GM12878 (cell line): Measurements from ENCODE around the gene ELMOD3. TPM values are rescaled to one million over a fixed set of nuclear protein-coding genes. Genes with fewer than 3 reads are reported as not detected.
A peak's percentile ranks its signal among the peaks of the same experiment; 100 is the strongest.

Experiments used
- ATAC-seq: fragments of 200-7000 bp; cut with Tn5 transposase; 3 replicates; pipeline ENCODE4 v1.9.1; 2020; ENCODE audit warnings: mild to moderate bottlenecking, moderate library complexity
- BruUV-seq: library from RNA; stranded (reverse); fragments of 400-500 nt; replicated peaks from 2 replicates; lab custom pipeline; 2021; lab: Mats Ljungman, UMichigan
- CTCF ChIA-PET: fragments of 300-600 bp; sonication (Branson Sonifier 250); formaldehyde crosslinking; extraction: SDS; loops from one replicate; lab custom pipeline; 2021; ENCODE audit warnings: inconsistent platforms; lab: Yijun Ruan, JAX
- POLR2A ChIA-PET: fragments of 350-600 bp; formaldehyde crosslinking; extraction: SDS; loops from one replicate; lab custom pipeline; 2021; ENCODE audit warnings: inconsistent platforms; lab: Charles Lee
- RAD21 ChIA-PET: fragments of 300-600 bp; sonication (Branson Sonifier 250); formaldehyde crosslinking; loops from one replicate; lab custom pipeline; 2023; ENCODE audit warnings: antibody characterized with exemption; ENCODE audit not compliant: unreplicated experiment; lab: Charles Lee
- SMC1A ChIA-PET: fragments of 300-600 bp; sonication (Branson Sonifier 250); formaldehyde crosslinking; loops from one replicate; lab custom pipeline; 2023; ENCODE audit not compliant: unreplicated experiment, uncharacterized antibody; lab: Charles Lee
- DNase-seq: peaks from one replicate; pipeline ENCODE4 v3.0.0-alpha.2; 2011; ENCODE audit warnings: low read depth, low spot score
- FAIRE-seq: peaks from 3 replicates; lab custom pipeline; 2011; peaks lifted over from hg19 to GRCh38; lab: Jason Lieb, UNC
- H2AFZ ChIP-seq: 2 replicates; pipeline ENCODE4 v1.6.0; 2011; ENCODE audit warnings: low read depth, low read length, control low read depth; ENCODE audit not compliant: control insufficient read depth
- H3K27ac ChIP-seq: 2 replicates; pipeline ENCODE4 v1.5.1; 2011; ENCODE audit warnings: control low read depth; ENCODE audit not compliant: control insufficient read depth, insufficient read depth
- H3K27me3 ChIP-seq, 2 experiments: replicated peaks in 1 of 2; 2 replicates each; pipeline versions ENCODE4 v1.6.0 to v1.6.1; 2011; ENCODE audit warnings: low read length in 1 of 2; ENCODE audit not compliant: control insufficient read depth in 2 of 2, insufficient read depth in 2 of 2
- H3K36me3 ChIP-seq, 2 experiments: 2 replicates each; pipeline ENCODE4 v1.5.1; 2011; ENCODE audit warnings: low read length in 1 of 2; ENCODE audit not compliant: control insufficient read depth in 2 of 2, insufficient read depth in 2 of 2
- H3K4me1 ChIP-seq: 2 replicates; pipeline ENCODE4 v1.6.1; 2011; ENCODE audit warnings: mild to moderate bottlenecking, low read length, moderate library complexity, mixed read lengths; ENCODE audit not compliant: control insufficient read depth, insufficient read depth
- H3K4me2 ChIP-seq: 2 replicates; pipeline ENCODE4 v1.6.0; 2011; ENCODE audit warnings: control low read depth; ENCODE audit not compliant: control insufficient read depth, insufficient read depth
- H3K4me3 ChIP-seq: fragments of 200-600 bp; sonication (generic); 2 replicates; pipeline ENCODE4 v1.5.1; 2016
- H3K79me2 ChIP-seq: 2 replicates; pipeline ENCODE4 v1.6.0; 2011; ENCODE audit warnings: low read length; ENCODE audit not compliant: control insufficient read depth, insufficient read depth
- H3K9ac ChIP-seq: 2 replicates; pipeline ENCODE4 v1.8.0; 2011; ENCODE audit warnings: low read length, control low read depth, mixed read lengths; ENCODE audit not compliant: control insufficient read depth, insufficient read depth
- H3K9me3 ChIP-seq: replicated peaks from 3 replicates; pipeline ENCODE4 v1.5.1; 2011; ENCODE audit warnings: mild to moderate bottlenecking, low read length; ENCODE audit not compliant: control insufficient read depth, insufficient read depth
- H4K20me1 ChIP-seq: 2 replicates; pipeline ENCODE4 v1.6.0; 2011; ENCODE audit not compliant: control insufficient read depth, insufficient read depth
- CHD1 ChIP-seq: IDR thresholded peaks from 2 replicates; pipeline ENCODE4 v1.6.1; 2012; ENCODE audit warnings: low read depth, low read length, improper control_type of control experiment
- E2F4 ChIP-seq: IDR thresholded peaks from 2 replicates; pipeline ENCODE4 v1.6.1; 2012; ENCODE audit warnings: low read depth, low read length, improper control_type of control experiment
- EED ChIP-seq: sonication (generic); IDR thresholded peaks from 2 replicates; pipeline ENCODE4 v1.6.1; 2016; ENCODE audit warnings: antibody characterized with exemption, low read depth
- FOXK2 ChIP-seq: fragments of 450-650 bp; IDR thresholded peaks from 2 replicates; pipeline ENCODE4 v1.6.1; 2017; ENCODE audit warnings: mild to moderate bottlenecking, moderate library complexity
- PBX3 ChIP-seq: IDR thresholded peaks from 2 replicates; pipeline ENCODE4 v1.6.1; 2011; ENCODE audit warnings: mild to moderate bottlenecking, low read depth, low read length, moderate library complexity; ENCODE audit not compliant: insufficient replicate concordance
- POU2F2 ChIP-seq: IDR thresholded peaks from 3 replicates; pipeline ENCODE4 v1.6.1; 2011; ENCODE audit warnings: low read depth, mild to moderate bottlenecking, low read length, borderline replicate concordance
- PRDM15 ChIP-seq: fragments of 450-650 bp; formaldehyde crosslinking; IDR thresholded peaks from 2 replicates; pipeline ENCODE4 v1.4.0; 2020; ENCODE audit warnings: mild to moderate bottlenecking, moderate library complexity
- RELA ChIP-seq: fragments of 450-650 bp; IDR thresholded peaks from 2 replicates; pipeline ENCODE4 v1.8.0; 2014; ENCODE audit warnings: borderline replicate concordance; ENCODE audit not compliant: partially characterized antibody
- RUNX3 ChIP-seq: IDR thresholded peaks from 2 replicates; pipeline ENCODE4 v1.6.1; 2012; ENCODE audit warnings: low read length, inconsistent platforms
- SIX5 ChIP-seq: IDR thresholded peaks from 2 replicates; pipeline ENCODE4 v1.6.1; 2011; ENCODE audit warnings: mild to moderate bottlenecking, low read depth, low read length, moderate library complexity; ENCODE audit not compliant: severe bottlenecking
- SP1 ChIP-seq: IDR thresholded peaks from one replicate; pipeline ENCODE4 v1.6.1; 2011; ENCODE audit warnings: low read depth, low read length
- SREBF2 ChIP-seq: IDR thresholded peaks from 2 replicates; pipeline ENCODE4 v1.6.1; 2012; ENCODE audit warnings: mild to moderate bottlenecking, low read length
- STAT1 ChIP-seq: fragments of 450-650 bp; conservative IDR thresholded peaks from 2 replicates; pipeline ENCODE4 v1.6.1; 2014; ENCODE audit warnings: antibody characterized with exemption, mild to moderate bottlenecking
- USF2 ChIP-seq: IDR thresholded peaks from 2 replicates; pipeline ENCODE4 v1.6.1; 2011; ENCODE audit warnings: low read depth, low read length, improper control_type of control experiment, borderline replicate concordance
- WGBS: methylation state at CpG from one replicate; pipeline ENCODE4 v1.1.6; 2016; ENCODE audit warnings: low lambda C conversion rate; ENCODE audit not compliant: insufficient replicate concordance, insufficient coverage; ENCODE audit errors: missing lambda C conversion rate; 5-methylcytosine and 5-hydroxymethylcytosine counted together
- in situ Hi-C: fragments of 300-500 bp; cut with MboI; formaldehyde crosslinking; loops from 9 replicates; pipeline ENCODE4 v1.14.3; 2018; ENCODE audit warnings: mixed read lengths
- intact Hi-C: fragments of 100-400 bp; cut with micrococcal nuclease; formaldehyde crosslinking; loops from one replicate; pipeline ENCODE4 v1.14.2; 2022; ENCODE audit not compliant: unreplicated experiment
- polyA plus RNA-seq, 11 experiments: library from polyadenylated mRNA; depleted of rRNA in 4 of 11; unstranded in 6 of 11; stranded (reverse) in 5 of 11; fragments of >200 nt; fragmentation: Nextera tagmentation in 4 of 11; fragmentation: Illumina TruSeq in 1 of 11; extraction: Ambion mirVana in 4 of 11; extraction: Trizol in 1 of 11; gene quantifications; 1 replicate in 1 of 11; 2 replicates in 10 of 11; pipeline versions ENCODE4 v1.2.1 to v1.2.3, GENCODE V29; 2011 to 2016; ENCODE audit warnings: inconsistent platforms in 2 of 11, missing spikeins in 2 of 11, low read depth in 1 of 11
- total RNA-seq, 4 experiments: library from RNA; depleted of rRNA in 3 of 4; stranded (reverse); fragments of >200 nt in 3 of 4; fragmentation: Illumina TruSeq in 1 of 4; extraction: Trizol in 1 of 4; gene quantifications; 2 replicates each; pipeline versions ENCODE4 v1.2.1 to v1.2.3, GENCODE V29; 2013 to 2021

ELMOD3 gene
- total and polyA plus RNA-seq, 10 of the 15 experiments (the other 5 are each of a cell fraction or from before 2014, with no cell fraction given): 1.2 to 19.1 (median 12.5) TPM

- TF ChIP-seq E2F4 (peak; percentile 78), EED (no peak), PBX3 (peak; percentile 30), RUNX3 (peak; percentile 77), RELA (peak; percentile 62), USF2 (no peak), POU2F2 (peak; percentile 84)
- TF ChIP-seq, all 136 proteins: peak for 50
Measured at GRCh38 chr2:85354286-85355072, at the start of gene ELMOD3, which contains the start of gene RETSAT (continued).

GRCh38 chr2:85307527-85307897 lies 47.1 kb upstream of the ELMOD3 start:
- Histone ChIP-seq H3K79me2 (no peaks in the 10 kb centered on the region), H3K4me3 (no peak overlapping the region), H2AFZ (no peak overlapping the region), H3K36me3 (no peaks in the 10 kb centered on the region), H3K27me3 (no peaks in the 10 kb centered on the region; a peak in 1 of 4 replicates), H3K4me1 (peaks cover 19% of the 10 kb centered on the region), H3K9me3 (no peaks in the 10 kb centered on the region), H3K27ac (no peak overlapping the region), H3K9ac (no peak overlapping the region), H4K20me1 (no peaks in the 10 kb centered on the region), H3K4me2 (no peak overlapping the region)
- BruUV-seq: no TSS peak
- in situ Hi-C loops (no loop called here), intact Hi-C loops (no loop called here)
- RAD21 ChIA-PET: no interaction called here
- SMC1A ChIA-PET: no interaction called here
- 54% methylated on average over 9 of the region's 9 CpGs for WGBS
- FAIRE-seq: no peak
- POLR2A ChIA-PET: no interaction called here
- no peak for ATAC-seq
- DNase-seq: no peak
- CTCF ChIA-PET: interaction anchor here (1.2 kb wide), 1 partner anchor 11 kb away, joined by 3 read pairs; no protein-coding TSS in a partner anchor
- TF ChIP-seq SREBF2 (no peak), EED (no peak), SP1 (no peak), CHD1 (no peak), FOXK2 (no peak), SIX5 (no peak), RUNX3 (no peak), STAT1 (no peak), PRDM15 (CRISPR knock-in tag) (no peak), USF2 (no peak)
